HG03135 (cell line): ENCODE results near the gene CALD1.
A peak's percentile ranks its signal among the peaks of the same experiment; 100 is the strongest.

Experiments
- ATAC-seq: cut with Tn5 transposase; IDR thresholded peaks from one replicate; pipeline ENCODE4 v1.9.1; 2021; ENCODE audit warnings: mild to moderate bottlenecking, moderate library complexity; ENCODE audit not compliant: unreplicated experiment

CALD1 gene

DNA sequence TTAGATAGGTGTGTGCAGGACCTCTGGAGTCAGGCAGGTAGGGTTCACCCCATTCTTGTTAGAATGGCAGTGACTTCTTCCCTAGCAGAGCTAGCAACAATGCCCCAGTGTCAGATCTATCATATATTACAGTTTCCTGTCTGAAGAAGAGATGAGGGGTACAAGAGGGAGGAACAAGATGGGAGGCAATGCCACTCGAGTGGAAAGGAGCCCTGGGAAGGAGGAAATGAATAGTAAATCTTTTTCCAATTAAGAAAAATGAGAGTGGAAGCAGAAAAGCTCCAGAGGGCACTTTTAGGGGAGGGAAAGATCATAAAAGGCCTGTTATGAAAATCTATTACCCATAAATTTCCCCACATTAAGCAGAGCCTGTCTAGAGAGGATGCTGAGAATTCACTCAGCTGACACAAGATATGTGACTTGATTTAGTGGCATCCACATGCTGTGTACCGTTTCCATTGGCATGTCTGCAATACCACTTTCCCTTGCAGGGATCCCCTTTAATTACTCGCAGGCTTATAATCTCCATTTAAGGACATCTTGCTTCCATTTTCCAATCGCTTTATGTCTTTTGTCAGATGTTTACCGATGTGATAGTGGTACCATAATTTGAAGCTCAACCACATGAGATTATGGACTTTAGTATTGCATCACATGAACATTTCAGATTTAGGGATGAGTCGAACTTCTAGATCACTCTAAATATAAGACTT lies 136.9 kb downstream of the CALD1 start:
- no peak for ATAC-seq

DNA sequence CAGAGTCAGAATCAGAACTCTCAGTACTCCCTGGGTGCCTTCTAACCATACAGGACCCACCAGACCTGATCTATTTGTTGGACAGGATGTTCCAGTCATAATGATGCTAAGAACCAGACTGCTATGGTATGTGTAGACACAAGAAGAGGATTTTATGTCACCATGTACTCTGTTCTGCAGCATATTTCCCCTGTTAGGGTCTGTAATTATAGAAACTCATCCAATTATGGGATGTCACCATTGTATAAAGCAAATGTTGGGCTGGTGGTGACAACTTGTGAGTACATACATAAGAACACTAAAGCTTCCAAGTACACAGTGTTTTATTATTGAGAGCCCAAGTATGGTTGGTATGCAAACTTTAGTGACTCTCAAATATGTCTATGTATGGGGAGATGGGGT lies 139.8 kb downstream of the CALD1 start:
- ATAC-seq = peak; percentile 67

DNA sequence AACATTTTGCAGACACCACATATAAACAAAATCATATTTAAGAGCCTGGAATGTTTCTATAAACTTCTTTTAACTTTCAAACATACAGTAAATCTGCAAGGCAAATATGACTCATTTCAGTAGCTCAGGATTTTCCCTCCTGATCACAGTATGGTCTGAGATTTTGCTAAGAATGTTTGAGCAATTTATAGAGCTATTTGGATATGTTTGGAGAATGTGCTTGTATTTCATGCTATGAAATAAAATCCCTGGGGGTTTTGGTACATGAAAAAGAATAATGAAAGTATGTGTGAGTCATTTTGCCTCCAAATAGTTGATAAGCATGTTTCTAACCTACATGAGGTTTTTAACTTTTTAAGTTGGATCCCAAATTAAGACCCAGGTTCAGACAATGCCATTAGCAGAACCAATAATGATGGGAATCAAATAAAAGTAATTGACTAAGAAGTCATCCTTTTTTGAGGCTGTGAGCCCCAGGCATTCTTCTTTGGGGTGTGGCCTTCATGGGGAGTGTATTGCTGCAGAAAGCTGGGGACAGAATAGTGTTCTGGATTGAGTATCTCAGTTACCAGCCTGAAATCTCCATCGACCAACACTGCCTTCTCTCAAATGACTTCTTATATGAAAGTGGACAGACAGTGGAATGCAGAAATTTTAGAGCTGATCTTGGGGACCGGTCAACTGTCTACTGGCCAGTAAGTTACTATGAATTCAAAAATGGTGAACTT lies 140.8 kb downstream of the CALD1 start:
- no peak for ATAC-seq

DNA sequence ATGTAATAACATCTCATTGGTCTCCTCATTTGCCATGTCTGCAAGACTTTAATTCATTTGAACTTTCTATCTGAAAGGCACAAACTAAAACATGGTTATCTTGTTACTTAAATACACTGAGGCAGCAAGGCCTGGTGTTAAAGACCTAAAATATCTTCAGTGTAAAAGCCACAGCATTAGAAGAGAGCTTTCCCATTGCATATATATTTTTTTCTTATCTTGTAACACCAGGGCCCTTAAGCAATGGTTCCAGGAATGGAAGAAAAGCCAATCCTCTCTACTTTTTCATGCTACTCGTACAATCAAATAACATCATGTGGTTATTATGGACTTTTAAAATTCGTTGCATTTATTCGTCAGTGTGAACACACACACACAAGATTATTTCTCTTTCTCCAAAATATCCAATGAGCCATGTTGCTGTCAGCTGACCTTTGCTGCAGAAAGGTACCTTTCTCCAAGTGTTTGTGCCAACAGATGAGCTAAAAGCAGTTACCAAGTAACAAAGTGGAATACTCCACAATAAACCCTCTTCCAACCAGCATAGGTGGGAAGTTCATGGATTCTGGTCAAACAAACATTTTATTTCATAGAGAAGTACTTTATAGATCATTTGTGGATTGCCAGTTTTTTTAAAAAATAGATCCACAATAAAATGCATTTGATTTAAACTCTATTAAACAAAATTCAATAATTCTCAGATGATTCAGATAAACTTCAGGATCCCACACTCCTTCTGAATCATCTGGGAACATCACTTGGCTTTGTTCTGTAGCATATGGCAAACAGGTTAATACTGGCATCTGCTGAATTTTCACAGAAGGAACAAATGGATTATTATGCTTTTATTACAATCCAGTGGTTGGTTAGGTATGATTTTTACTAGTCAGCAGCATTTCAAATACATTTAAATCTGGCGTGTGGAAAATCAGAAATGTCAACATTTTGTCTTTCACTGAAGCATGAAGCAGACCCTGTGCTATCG lies 143.6 kb downstream of the CALD1 start:
- no peak for ATAC-seq

DNA sequence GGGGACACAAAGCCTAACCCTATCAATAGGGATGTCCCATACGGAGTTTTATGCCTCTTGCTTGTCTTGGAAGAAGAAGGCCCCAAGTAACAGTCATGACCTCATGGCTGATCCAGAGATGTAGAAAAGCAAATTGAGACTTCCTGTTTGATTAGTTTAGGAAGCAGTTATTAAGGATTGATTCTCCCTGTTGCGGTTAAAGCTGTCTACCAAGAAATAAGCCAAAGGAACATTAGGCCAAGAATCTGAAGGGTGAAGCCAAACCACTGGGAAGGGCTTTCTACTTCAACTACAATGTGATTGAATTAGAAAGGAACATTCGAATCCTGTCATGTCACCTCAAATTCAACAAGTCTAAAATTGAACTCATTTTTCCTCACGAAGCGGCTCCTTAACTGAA lies 146.3 kb downstream of the CALD1 start:
- no peak for ATAC-seq

DNA sequence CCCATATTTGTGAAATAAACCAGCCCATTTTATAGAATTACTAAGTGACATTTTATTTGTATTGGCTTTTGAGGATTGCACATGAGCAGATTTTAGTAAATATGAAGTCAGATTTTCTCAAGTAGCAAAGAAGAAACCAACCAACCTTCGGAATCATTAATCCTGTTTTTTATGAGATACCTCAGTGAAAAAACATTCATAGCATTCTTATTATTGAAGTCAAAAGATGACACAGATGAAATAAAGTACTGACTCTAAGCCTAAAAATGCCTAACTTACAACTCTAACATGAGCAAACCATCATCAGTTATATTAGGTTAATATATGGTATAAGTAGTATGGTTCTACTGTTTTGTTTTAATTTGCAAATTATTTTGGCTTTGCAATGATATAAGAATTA lies 147.0 kb downstream of the CALD1 start:
- ATAC-seq = no peak

DNA sequence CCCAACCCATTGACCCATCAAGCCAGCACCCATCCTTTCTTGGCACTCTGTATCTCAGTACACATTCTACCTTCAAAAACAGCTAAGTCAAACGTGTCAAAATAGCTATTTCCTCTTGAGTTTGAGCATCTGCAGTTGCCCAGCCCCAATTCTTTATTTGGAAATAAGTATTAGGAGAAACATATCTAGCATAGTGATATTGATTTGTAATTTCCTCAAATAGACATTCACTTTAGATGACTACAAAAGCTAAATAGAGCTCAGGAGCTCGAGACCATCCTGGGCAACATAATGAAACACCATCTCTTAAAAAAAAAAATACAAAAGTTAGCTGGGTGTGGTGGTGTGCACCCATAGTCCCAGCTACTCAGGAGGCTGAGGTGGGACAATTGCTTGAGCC lies 147.6 kb downstream of the CALD1 start:
- no peak for ATAC-seq

DNA sequence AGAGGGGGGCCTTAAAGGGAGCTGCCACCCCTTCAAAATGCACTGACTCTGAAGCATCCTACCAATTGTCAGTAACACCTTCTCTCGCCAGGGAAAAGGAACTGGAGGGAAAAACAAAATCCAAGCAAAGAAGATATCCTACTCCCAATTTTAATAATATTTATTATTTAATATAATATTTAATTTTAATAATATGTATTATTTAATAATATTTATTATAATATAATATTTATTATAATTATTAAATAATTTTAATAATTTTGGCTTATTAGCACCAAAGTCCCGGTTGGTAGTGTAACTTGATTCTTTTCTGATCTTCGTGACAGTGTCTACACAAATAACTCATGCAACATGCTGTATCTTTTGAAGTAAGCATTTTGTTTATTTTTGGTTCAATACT lies 148.3 kb downstream of the CALD1 start:
- ATAC-seq = no peak

DNA sequence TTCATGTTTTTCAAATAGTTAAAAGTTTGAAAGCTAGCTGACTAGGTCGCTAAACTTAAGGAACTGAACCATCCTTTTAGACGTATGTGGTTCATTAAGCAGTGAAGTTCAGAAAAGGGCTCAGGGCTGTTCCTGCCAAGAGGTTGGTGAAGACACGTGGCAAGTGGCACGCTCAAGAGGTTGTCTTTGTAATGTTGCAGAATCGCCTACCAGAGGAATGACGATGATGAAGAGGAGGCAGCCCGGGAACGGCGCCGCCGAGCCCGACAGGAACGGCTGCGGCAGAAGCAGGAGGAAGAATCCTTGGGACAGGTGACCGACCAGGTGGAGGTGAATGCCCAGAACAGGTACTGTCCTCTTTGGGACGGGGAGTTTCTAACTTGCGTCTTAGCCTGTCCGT lies 149.1 kb downstream of the CALD1 start:
- ATAC-seq = no peak

DNA sequence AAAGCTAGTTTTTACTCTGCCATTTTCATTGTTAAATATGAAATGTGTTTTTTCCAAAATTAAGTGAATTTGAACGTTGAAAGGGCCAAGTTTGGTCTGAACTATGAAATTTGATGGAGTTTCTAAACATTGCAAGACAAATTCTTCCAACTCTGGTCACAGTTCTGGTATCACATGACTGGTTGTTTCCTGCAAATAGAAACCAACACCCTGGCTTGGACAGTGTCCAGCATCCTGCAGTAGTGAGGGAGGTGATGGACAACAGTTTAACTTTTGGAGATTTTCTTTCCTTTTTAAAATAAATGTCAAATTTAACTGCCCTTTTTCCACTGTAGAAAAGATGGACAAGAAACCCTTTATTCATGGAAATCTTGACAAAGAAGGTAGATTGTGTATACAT lies 152.1 kb downstream of the CALD1 start:
- no peak for ATAC-seq

DNA sequence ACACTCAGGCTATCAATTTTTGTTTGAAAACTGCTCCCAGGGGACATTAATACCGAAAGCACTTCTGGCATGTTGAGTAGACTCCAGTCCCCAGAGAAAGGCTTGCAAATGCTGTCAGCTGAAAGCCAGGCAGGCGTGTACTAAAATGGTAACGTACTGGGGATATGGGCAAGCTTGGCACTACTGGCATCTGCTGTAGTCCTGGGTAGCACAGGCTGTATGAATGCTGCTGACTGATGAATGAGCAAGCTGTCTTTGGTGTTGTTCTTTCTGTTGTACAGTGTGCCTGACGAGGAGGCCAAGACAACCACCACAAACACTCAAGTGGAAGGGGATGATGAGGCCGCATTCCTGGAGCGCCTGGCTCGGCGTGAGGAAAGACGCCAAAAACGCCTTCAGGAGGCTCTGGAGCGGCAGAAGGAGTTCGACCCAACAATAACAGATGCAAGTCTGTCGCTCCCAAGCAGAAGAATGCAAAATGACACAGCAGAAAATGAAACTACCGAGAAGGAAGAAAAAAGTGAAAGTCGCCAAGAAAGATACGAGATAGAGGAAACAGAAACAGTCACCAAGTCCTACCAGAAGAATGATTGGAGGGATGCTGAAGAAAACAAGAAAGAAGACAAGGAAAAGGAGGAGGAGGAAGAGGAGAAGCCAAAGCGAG lies 153.4 kb downstream of the CALD1 start:
- ATAC-seq = peak; percentile 55

DNA sequence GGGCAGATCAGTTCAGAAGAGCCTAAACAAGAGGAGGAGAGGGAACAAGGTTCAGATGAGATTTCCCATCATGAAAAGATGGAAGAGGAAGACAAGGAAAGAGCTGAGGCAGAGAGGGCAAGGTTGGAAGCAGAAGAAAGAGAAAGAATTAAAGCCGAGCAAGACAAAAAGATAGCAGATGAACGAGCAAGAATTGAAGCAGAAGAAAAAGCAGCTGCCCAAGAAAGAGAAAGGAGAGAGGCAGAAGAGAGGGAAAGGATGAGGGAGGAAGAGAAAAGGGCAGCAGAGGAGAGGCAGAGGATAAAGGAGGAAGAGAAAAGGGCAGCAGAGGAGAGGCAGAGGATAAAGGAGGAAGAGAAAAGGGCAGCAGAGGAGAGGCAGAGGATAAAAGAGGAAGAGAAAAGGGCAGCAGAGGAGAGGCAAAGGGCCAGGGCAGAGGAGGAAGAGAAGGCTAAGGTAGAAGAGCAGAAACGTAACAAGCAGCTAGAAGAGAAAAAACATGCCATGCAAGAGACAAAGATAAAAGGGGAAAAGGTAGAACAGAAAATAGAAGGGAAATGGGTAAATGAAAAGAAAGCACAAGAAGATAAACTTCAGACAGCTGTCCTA lies 154.1 kb downstream of the CALD1 start:
- ATAC-seq = no peak

DNA sequence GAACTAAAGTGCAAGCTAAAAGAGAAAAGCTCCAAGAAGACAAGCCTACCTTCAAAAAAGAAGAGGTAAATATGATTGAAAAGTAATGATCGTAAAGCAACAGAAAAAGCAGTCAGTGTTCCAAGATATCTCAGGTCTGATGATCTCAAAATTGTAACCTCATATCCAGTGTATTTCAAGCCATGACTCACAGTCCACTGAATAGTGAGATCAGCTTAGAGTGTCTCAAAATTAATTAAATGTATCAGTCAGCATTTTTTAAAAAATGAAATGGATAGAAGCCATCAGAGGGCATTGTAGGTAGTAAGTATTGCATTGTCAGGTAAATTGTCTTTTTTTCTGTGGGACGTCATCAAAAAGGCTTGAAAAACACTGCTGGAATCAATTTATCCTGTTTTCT lies 156.3 kb downstream of the CALD1 start:
- ATAC-seq = no peak

DNA sequence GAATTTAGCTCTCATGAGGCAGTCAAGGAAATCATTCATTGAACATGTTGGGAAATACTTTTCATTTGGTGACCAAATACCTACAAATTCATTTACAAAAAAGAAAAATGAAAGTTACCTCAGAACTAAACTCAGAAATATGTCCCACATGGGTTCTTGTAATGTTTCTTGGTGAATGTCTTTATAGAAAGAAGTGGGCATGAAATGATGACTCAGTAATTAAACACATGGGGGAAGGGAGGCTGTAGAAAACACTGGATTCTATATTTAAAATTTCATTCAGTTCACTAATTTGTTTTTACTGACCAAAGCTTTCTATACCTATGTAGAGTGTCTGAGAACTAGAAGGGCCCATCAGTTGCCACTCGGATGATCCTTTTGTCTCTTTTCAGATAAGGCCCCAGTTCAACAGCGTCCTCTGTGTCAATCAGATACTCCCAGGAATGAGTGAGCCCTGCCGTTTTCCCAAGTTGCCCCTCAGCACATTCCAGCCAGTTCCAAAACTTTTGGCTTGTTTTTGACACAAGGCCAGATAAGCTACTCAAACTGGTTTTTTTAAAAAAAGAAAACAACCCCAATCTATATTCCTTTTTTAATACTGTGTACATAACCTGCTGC lies 157.6 kb downstream of the CALD1 start:
- no peak for ATAC-seq

DNA sequence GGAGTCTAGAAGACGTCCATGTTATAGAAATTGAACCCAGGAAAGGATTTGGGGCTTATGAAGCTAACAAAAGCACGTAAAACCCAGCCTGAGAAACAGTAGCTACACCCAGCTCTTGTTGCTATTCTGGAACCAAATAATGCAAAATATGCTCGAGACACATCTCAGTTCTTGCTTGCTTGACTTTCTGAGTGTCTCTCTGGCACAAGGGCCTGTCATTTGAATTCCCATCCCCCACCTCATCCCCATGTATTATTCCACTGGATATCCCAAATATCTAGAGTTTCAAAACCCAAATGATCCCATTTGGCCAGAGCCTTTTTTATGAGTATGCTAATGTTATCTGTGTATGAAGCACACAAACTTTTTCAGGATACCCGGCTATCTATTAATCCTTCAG lies 158.7 kb downstream of the CALD1 start:
- ATAC-seq = no peak

DNA sequence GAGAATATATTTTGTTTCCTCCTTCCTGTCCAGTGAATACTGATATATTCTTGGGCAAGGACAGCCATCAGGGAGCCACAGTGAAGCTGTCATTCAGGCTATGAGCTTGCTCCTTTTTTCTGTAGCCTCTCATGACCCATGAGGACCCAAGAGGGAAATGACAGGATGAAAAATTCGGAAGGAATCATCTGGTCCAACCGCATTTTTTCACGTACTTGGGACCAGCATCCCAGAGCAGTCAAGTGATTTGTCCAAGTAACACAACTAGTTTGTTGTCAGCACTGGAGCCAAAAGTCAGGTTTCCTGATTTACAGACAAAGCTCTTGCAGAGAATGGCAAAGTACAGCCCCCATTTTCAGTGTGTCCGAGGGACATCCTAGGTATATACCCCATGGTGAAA lies 159.7 kb downstream of the CALD1 start:
- no peak for ATAC-seq

DNA sequence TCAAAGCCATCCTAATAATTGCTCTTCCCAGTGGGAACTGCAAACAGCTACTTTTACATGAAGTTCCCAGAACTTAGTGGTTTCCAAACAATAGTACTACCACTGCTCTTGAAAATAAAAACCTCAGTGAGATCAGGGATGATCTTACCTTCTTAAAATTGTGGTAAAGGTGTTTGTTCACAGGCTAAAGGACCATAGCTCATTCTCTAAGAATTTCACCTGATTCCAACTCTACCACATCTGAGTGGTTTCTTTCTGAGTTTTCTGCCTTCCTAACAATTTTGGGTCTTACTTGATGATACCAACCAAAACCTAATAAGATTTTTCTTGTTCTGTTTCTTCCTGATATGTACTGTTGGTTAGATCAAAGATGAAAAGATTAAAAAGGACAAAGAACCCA lies 161.3 kb downstream of the CALD1 start:
- no peak for ATAC-seq

DNA sequence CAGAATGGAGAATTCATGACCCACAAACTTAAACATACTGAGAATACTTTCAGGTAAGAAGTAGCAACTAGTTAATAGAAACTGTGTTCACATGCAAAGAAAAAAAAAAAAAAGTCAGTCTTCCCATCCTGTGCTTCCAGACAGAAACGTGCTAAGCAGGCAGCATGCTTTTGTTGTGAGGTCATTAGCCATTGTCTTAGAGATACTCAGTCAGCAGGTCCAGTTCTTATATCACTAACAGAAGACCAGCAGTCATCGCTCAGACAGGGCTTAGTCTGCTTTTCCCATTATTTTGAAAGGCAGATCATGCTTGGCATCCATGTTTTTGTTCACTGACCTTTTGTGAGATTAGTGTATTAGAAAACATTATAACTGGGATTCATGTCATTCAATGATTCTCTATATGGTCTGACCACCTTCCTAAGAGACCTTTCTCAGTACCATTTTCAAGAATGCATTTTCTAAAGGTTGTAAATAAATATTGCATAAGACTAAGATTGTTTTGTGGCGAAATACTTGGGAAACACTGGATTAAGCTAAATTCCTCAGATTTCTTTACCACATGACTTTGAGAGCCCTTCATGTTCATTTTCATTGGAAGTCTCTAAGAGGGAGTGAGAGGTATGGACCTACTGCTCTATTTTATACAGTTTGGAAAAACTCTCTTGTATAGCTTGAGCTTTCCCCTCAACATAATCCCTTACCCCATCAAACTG lies 161.9 kb downstream of the CALD1 start:
- no peak for ATAC-seq

DNA sequence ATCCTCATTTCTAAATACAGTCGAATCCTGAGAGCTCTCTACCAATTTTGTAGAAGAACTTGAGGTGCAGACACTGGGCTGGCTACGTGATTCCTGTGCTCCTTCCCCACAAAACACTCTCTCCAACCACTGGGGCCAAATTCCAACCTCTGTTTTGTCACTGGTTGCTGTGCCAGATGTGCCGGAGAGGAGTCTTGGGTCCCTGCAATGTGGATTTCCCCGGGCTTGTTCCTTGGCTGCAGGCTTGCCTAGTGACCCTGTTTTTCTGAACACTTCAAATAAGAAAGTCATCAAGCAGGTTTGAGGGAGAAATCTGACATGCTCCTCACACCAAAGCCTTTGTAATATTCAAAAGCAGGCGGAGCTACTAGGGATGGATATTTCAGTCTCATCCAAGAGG lies 162.5 kb downstream of the CALD1 start:
- no peak for ATAC-seq
